ENCODE data around the gene GPR39. TPM values are rescaled to one million over a fixed set of nuclear protein-coding genes. Genes with fewer than 3 reads are reported as not detected.

GPR39 gene
- total and polyA plus RNA-seq, 7 donors: 0.05 to 0.08 TPM; not detected in 5

GRCh38 chr2:132559326-132559725 is 142.7 kb downstream of the GPR39 start:
- intact Hi-C loops (cut with DNase I): no loop called here
- DNase-seq (no peak), ATAC-seq (no peak)
- H3K4me1 ChIP-seq: no peaks in the 10 kb centered on the region
- 57 to 69% (median 63%) methylated on average over 12 of the region's 12 CpGs for WGBS, 3 donors
- H3K27ac ChIP-seq: no peak overlapping the region
- H3K27me3 ChIP-seq (ENCODE audit: insufficient read depth in 3 of 3, low read length in 2 of 3): no peaks in the 10 kb centered on the region
- no peak for TF ChIP-seq CTCF (IDR thresholded peaks at IDR 0.05)
- H3K9me3 ChIP-seq: no peaks in the 10 kb centered on the region
- no peak overlapping the region for H3K4me3 ChIP-seq
- no peaks in the 10 kb centered on the region for H3K36me3 ChIP-seq (ENCODE audit: insufficient read depth in 1 of 2, low read depth in 1 of 2)

GRCh38 chr2:132559921-132560320 is 143.3 kb downstream of the GPR39 start:
- H3K27ac ChIP-seq: no peak overlapping the region
- H3K4me3 ChIP-seq: no peak overlapping the region
- intact Hi-C loops (cut with DNase I): no loop called here
- H3K4me1 ChIP-seq: no peaks in the 10 kb centered on the region
- no peak for TF ChIP-seq CTCF (IDR thresholded peaks at IDR 0.05)
- DNase-seq: no peak
- WGBS, 3 donors: 74 to 85% (median 82%) methylated on average over 2 of the region's 2 CpGs
- no peaks in the 10 kb centered on the region for H3K9me3 ChIP-seq
- H3K27me3 ChIP-seq (ENCODE audit: insufficient read depth in 3 of 3, low read length in 2 of 3): no peaks in the 10 kb centered on the region
- ATAC-seq: no peak
- H3K36me3 ChIP-seq (ENCODE audit: insufficient read depth in 1 of 2, low read depth in 1 of 2): no peaks in the 10 kb centered on the region

DNA sequence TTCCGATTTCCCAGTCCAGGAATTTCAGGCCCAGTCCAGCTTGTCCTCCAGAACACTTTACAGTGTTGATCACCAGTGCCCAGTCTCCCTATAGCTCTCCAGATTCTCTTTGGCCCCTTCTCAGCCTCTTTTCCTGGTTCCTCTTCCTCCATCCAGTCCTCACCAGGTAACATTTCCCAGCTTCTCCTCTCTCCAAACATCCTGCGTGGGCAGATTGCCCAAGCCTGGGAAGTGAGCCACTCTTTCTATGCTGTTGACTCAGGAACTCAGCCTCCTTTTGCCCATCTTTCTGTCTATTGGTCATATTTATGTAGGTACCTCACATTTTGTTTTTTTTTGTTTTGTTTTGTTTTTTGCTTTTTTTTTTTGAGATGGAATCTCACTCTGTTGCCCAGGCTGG is 144.0 kb downstream of the GPR39 start:
- DNase-seq (no peak), ATAC-seq (no peak)
- Histone ChIP-seq H3K27ac (no peak overlapping the region), H3K9me3 (no peaks in the 10 kb centered on the region), H3K36me3 (ENCODE audit: insufficient read depth in 1 of 2, low read depth in 1 of 2) (no peaks in the 10 kb centered on the region), H3K27me3 (ENCODE audit: insufficient read depth in 3 of 3, low read length in 2 of 3) (no peaks in the 10 kb centered on the region), H3K4me3 (no peak overlapping the region), H3K4me1 (no peaks in the 10 kb centered on the region)
- intact Hi-C loops (cut with DNase I): no loop called here
- no peak for TF ChIP-seq CTCF (IDR thresholded peaks at IDR 0.05)
- WGBS, 3 donors: 67 to 87% (median 83%) methylated on average over 2 of the region's 2 CpGs

GRCh38 chr2:132562245-132562644 is 145.6 kb downstream of the GPR39 start:
- Histone ChIP-seq H3K4me3 (no peak overlapping the region), H3K27ac (no peak overlapping the region), H3K27me3 (ENCODE audit: insufficient read depth in 3 of 3, low read length in 2 of 3) (no peaks in the 10 kb centered on the region), H3K36me3 (ENCODE audit: insufficient read depth in 1 of 2, low read depth in 1 of 2) (no peaks in the 10 kb centered on the region), H3K9me3 (no peaks in the 10 kb centered on the region), H3K4me1 (no peaks in the 10 kb centered on the region)
- DNase-seq (no peak), ATAC-seq (no peak)
- no peak for TF ChIP-seq CTCF (IDR thresholded peaks at IDR 0.05)
- 81 to 84% (median 83%) methylated on average over 4 of the region's 4 CpGs for WGBS, 3 donors
- intact Hi-C loops (cut with DNase I): no loop called here

- no peak overlapping the region for H3K27ac ChIP-seq
- no peak for TF ChIP-seq CTCF (IDR thresholded peaks at IDR 0.05)
- no peaks in the 10 kb centered on the region for H3K36me3 ChIP-seq (ENCODE audit: insufficient read depth in 1 of 2, low read depth in 1 of 2)
- no peaks in the 10 kb centered on the region for H3K27me3 ChIP-seq (ENCODE audit: insufficient read depth in 3 of 3, low read length in 2 of 3)
- no peaks in the 10 kb centered on the region for H3K4me1 ChIP-seq
- 81 to 90% (median 83%) methylated on average over 2 of the region's 2 CpGs for WGBS, 3 donors
- H3K9me3 ChIP-seq: no peaks in the 10 kb centered on the region
- no peak overlapping the region for H3K4me3 ChIP-seq
- ATAC-seq (no peak), DNase-seq (no peak)
- intact Hi-C loops (cut with DNase I): no loop called here
Measured at GRCh38 chr2:132564065-132564464, 147.5 kb downstream of the GPR39 start.
